Activated naive CD4-positive, alpha-beta T cell treated with anti-CD3 and anti-CD28 coated beads for 36 hours (primary cell): ENCODE measurements around the gene LRRC31. TPM values are rescaled to one million over a fixed set of nuclear protein-coding genes. Genes with fewer than 3 reads are reported as not detected.

Experiments used
- CTCF ChIA-PET: fragments of 350-600 bp; sonication (Branson Sonifier 250); formaldehyde crosslinking; loops from one replicate; lab custom pipeline; 2021; ENCODE audit warnings: antibody characterized with exemption; lab: Charles Lee
- DNase-seq: peaks from one replicate; pipeline ENCODE4 v3.0.0-alpha.2; 2020
- H3K27ac Mint-ChIP-seq: one replicate; pipeline ENCODE4 v1.8.0; 2021; ENCODE audit warnings: mild to moderate bottlenecking, mixed read lengths
- H3K27me3 Mint-ChIP-seq: one replicate; pipeline ENCODE4 v1.8.0; 2021; ENCODE audit warnings: low read depth, mixed read lengths
- H3K36me3 Mint-ChIP-seq: one replicate; pipeline ENCODE4 v1.8.0; 2021; ENCODE audit warnings: low read depth, mixed read lengths
- H3K4me1 Mint-ChIP-seq: one replicate; pipeline ENCODE4 v1.8.0; 2021; ENCODE audit warnings: low read depth, mixed read lengths
- H3K4me3 Mint-ChIP-seq: one replicate; pipeline ENCODE4 v1.8.0; 2021; ENCODE audit warnings: mild to moderate bottlenecking, moderate library complexity, mixed read lengths
- H3K9me3 Mint-ChIP-seq: one replicate; pipeline ENCODE4 v1.8.0; 2021; ENCODE audit warnings: mixed read lengths
- intact Hi-C: fragments of 100-400 bp; cut with micrococcal nuclease; formaldehyde crosslinking; loops from one replicate; pipeline ENCODE4 v1.15.1; 2023
- total RNA-seq, 2 experiments: library from RNA; stranded (reverse); gene quantifications; one replicate each; pipeline ENCODE4 v1.2.3, GENCODE V29; 2021

LRRC31 gene
- total RNA-seq, 2 experiments from 2014 or later: not detected

- CTCF ChIA-PET: interaction anchor here (0.6 to 1.7 kb wide), 3 partner anchors 53 to 157 kb away, joined by 3 to 4 read pairs (median 4); no protein-coding TSS in a partner anchor
These were observed 60.4 kb downstream of the LRRC31 start for GRCh38 chr3:169809230-169809795.

GRCh38 chr3:169804681-169805080, 65.1 kb downstream of the LRRC31 start:
- intact Hi-C loops: no loop called here
- no peak for DNase-seq
- Mint-ChIP-seq H3K27ac (no peak overlapping the region), H3K27me3 (no peaks in the 10 kb centered on the region), H3K4me1 (no peaks in the 10 kb centered on the region), H3K36me3 (peaks cover 6% of the 10 kb centered on the region), H3K4me3 (no peak overlapping the region), H3K9me3 (no peaks in the 10 kb centered on the region)
- CTCF ChIA-PET: no interaction called here

More at GRCh38 chr3:169809230-169809795, 60.4 kb downstream of the LRRC31 start:
- Mint-ChIP-seq H3K27ac (no peak overlapping the region), H3K9me3 (no peaks in the 10 kb centered on the region), H3K27me3 (no peaks in the 10 kb centered on the region), H3K4me1 (peaks cover 18% of the 10 kb centered on the region), H3K36me3 (no peaks in the 10 kb centered on the region), H3K4me3 (no peak overlapping the region)
- no peak for DNase-seq
- intact Hi-C loops: no loop called here

GRCh38 chr3:169792359-169792758, 77.4 kb downstream of the LRRC31 start:
- no peak overlapping the region for H3K4me3 Mint-ChIP-seq
- H3K36me3 Mint-ChIP-seq: peaks cover 18% of the 10 kb centered on the region
- no peak overlapping the region for H3K27ac Mint-ChIP-seq
- no peaks in the 10 kb centered on the region for H3K9me3 Mint-ChIP-seq
- no peaks in the 10 kb centered on the region for H3K4me1 Mint-ChIP-seq
- intact Hi-C loops: no loop called here
- no peaks in the 10 kb centered on the region for H3K27me3 Mint-ChIP-seq
- no peak for DNase-seq
- CTCF ChIA-PET: no interaction called here

- Mint-ChIP-seq H3K36me3 (peaks cover 29% of the 10 kb centered on the region), H3K4me3 (no peak overlapping the region), H3K9me3 (no peaks in the 10 kb centered on the region), H3K27ac (no peak overlapping the region), H3K4me1 (no peaks in the 10 kb centered on the region), H3K27me3 (no peaks in the 10 kb centered on the region)
- CTCF ChIA-PET: interaction anchor here (0.6 kb wide), 1 partner anchor 531 kb away, joined by 5 read pairs; no protein-coding TSS in a partner anchor
- DNase-seq: no peak
- intact Hi-C loops: loop anchor here (2.0 kb wide), 1 partner anchor 14 kb away; no protein-coding TSS in a partner anchor
These were observed 78.9 kb downstream of the LRRC31 start for GRCh38 chr3:169790687-169791429.

- DNase-seq: no peak
- H3K4me3 Mint-ChIP-seq: no peak overlapping the region
- H3K4me1 Mint-ChIP-seq: peaks cover 3% of the 10 kb centered on the region
- CTCF ChIA-PET: no interaction called here
- no peaks in the 10 kb centered on the region for H3K9me3 Mint-ChIP-seq
- H3K27me3 Mint-ChIP-seq: no peaks in the 10 kb centered on the region
- peaks cover 33% of the 10 kb centered on the region for H3K36me3 Mint-ChIP-seq
- no peak overlapping the region for H3K27ac Mint-ChIP-seq
- intact Hi-C loops: loop anchor here (2.0 kb wide), 1 partner anchor 13 kb away; no protein-coding TSS in a partner anchor
These were observed 79.5 kb downstream of the LRRC31 start for GRCh38 chr3:169790219-169790618.

Other genes starting within 250 kb of the LRRC31 start
- not detected for gene MECOM, start 206.2 kb downstream of the LRRC31 start, total RNA-seq
- gene TERC, start 104.9 kb downstream of the LRRC31 start, total RNA-seq: 10 to 100 TPM; 16.0 to 20.4 TPM
- under 1 TPM in 1 of 2 experiments, not detected in 1; 0.30 TPM for gene ACTRT3, start 100.4 kb downstream of the LRRC31 start, total RNA-seq
- gene MYNN, start 96.5 kb downstream of the LRRC31 start, total RNA-seq: 10 to 100 TPM; 12.0 to 13.5 TPM
- gene LRRIQ4, start 57.1 kb downstream of the LRRC31 start, total RNA-seq: under 1 TPM in 1 of 2 experiments, not detected in 1; 0.12 TPM
- gene LRRC34, start 57.0 kb downstream of the LRRC31 start, total RNA-seq: 1 to 10 TPM; 3.8 to 3.9 TPM
- gene SAMD7, start 41.6 kb upstream of the LRRC31 start, total RNA-seq: not detected
- gene SEC62, start 96.9 kb upstream of the LRRC31 start, total RNA-seq: 10 to 100 TPM; 60.0 to 73.3 TPM
- gene GPR160, start 168.1 kb upstream of the LRRC31 start, total RNA-seq: 10 to 100 TPM; 10.3 TPM